GM20000 (cell line): ENCODE measurements around the gene WDR5.
"Not testable (repeated sequence)": the region's sequence is repeated elsewhere in the genome, so short reads cannot be mapped to it uniquely, and the experiment has no call there.

ENCODE experiments used
- DNase-seq: peaks from one replicate; pipeline ENCODE4 v3.0.0; 2012; ENCODE audit warnings: low spot score
- TF ChIP-seq, protein P1 (sequence below): IDR thresholded peaks from 2 replicates; pipeline ENCODE4 v1.5.1; 2012; ENCODE audit warnings: mild to moderate bottlenecking, control low read depth; ENCODE audit errors: extremely low read depth, missing control alignments

WDR5 gene

DNA sequence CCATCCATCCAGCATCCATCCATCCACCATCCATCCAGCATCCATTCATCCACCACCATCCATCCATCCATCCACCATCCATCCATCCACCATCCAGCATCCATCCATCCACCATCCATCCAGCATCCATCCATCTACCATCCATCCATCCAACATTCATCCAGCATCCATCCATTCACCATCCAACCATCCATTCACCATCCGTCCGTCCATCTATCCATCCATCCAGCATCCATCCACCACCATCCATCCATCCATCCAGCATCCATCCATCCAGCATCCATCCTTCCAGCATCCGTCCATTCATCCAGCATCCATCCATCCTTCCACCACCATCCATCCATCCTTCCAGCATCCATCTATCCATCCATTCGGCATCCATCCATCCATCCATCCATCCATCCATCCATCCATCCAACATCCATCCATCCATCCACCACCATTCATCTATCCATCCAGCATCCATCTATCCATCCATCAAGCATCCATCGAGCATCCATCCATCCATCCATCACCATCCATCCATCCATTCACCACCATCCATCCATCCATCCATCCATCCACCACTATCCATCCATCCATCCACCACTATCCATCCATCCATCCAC, 32.4 kb upstream of the WDR5 start:
- TF ChIP-seq, protein P1, sequence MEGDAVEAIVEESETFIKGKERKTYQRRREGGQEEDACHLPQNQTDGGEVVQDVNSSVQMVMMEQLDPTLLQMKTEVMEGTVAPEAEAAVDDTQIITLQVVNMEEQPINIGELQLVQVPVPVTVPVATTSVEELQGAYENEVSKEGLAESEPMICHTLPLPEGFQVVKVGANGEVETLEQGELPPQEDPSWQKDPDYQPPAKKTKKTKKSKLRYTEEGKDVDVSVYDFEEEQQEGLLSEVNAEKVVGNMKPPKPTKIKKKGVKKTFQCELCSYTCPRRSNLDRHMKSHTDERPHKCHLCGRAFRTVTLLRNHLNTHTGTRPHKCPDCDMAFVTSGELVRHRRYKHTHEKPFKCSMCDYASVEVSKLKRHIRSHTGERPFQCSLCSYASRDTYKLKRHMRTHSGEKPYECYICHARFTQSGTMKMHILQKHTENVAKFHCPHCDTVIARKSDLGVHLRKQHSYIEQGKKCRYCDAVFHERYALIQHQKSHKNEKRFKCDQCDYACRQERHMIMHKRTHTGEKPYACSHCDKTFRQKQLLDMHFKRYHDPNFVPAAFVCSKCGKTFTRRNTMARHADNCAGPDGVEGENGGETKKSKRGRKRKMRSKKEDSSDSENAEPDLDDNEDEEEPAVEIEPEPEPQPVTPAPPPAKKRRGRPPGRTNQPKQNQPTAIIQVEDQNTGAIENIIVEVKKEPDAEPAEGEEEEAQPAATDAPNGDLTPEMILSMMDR, result no peak
- DNase-seq, result no peak

DNA sequence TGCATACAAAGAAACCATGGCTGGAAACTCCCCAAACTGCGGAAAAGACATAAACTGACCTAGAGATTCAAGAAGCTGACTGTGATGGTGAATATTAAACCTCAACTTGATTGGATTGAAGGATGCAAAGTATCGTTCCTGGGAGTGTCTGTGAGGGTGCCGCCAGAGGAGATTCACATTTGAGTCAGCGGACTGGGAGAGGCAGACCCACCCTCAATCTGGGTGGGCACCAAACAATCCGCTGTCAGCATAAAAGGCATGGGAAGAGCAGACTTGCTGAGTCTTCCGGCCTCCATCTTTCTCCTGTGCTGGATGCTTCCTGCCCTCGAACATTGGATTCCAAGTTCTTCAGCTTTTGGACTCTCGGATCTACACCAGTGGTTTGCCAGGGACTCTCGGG, 24.8 kb upstream of the WDR5 start:
- TF ChIP-seq, protein P1, result no peak
- DNase-seq, result no peak

DNA sequence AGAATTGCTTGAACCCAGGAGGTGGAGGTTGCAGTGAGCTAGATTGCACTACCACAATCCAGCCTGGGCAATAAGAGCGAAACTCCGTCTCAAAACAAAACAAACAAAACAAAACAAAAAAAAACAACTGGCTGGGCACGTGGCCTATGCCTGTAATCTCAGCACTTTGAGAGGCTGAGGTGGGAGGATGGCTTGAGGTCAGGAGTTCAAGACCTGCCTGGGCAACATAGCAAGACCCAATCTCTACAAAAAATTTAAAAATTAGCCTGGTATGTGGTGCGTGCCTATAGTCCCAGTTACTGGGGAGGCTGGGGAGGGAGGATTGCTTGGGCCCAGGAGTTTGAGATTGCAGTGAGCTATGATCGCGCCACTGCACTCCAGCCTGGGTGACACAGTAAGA, 23.3 kb upstream of the WDR5 start:
- no peak for DNase-seq
- TF ChIP-seq, protein P1, result no peak

DNA sequence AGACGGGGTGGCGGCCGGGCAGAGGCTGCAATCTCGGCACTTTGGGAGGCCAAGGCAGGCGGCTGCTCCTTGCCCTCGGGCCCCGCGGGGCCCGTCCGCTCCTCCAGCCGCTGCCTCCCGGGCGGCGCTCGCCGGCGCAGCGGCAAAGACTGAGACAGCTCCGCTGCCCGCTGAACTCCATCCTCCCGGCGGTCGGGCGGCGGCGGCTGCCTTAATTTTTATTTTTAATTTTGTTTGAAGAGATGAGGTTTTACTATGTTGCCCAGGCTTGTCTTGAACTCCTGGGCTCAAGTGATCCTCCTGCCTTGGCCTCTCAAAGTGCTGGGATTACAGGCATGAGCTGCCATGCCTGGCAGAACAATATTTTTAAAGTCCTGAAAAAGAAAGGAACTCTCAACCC, 16.9 kb upstream of the WDR5 start:
- not testable (repeated sequence) for DNase-seq

DNA sequence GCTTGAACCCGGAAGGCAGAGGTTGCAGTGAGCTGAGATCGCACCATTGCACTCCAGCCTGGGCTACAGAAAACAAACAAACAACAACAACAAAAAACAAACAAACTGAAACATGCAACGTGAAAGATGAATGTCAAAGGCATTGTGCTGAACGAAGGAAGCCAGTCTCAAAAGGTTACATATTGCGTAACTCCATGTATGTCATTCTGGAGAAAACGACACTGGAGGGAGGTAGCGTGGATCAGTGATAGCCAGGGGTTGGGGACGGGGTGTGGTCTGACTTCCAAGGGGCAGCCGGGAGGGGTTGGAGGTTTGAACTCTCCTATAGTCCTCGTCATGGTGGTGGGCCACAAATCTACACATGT, 12.1 kb upstream of the WDR5 start:
- TF ChIP-seq, protein P1, result no peak
- DNase-seq, result no peak

DNA sequence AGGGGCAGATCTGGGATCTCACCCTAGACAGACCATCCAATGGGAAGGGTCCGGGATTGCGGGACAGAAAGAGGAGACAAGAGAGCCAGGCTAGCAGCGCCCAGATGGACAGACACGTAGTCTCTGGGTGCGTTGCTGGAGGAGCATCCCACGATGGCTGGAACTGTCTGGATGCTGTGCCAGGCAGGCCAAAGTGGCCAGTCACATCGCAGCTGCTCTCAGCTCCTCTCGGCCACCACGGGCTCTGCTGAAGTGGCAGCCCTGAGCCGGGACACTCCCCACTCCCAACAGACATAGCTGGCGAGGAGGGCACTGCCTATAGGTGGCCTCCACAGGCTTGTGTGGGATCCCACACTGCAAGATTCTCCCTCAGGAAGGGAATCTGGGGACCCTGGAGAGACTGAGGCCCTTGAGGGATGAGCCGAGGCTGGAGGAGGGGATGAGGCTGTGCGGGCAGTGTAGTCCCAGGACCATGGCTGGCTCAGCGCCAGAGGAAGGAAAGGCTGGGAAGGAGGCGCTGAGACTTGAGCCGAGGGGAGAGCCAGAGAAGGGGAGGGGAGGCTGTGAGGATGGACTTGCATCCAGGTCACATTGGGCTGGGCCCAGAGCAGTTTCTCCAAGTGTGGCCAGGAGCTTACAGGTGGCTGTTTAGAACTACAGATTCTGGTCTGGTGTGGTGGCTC, 10.3 kb upstream of the WDR5 start:
- no peak for DNase-seq
- TF ChIP-seq, protein P1, result no peak

DNA sequence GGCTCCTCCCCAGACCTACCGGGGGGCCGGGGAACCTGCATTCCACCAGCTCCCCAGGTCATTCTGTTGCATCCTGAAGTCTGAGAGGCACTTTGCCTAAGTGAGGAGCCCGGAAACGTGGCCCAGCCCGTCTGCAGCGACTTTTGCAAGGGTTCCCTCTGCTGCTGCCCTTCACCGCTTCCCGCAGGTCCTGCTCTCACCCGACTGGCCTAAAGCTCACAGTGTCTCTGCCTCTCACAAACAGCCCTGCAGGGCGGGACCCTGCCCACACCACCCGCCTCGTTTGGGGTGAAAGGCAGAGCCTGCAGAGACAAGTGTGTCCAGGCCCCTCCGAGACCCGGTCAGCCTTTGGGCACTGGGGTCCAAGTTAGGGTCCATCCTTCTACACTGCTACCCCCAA, 9.5 kb upstream of the WDR5 start:
- TF ChIP-seq, protein P1, result no peak
- no peak for DNase-seq

DNA sequence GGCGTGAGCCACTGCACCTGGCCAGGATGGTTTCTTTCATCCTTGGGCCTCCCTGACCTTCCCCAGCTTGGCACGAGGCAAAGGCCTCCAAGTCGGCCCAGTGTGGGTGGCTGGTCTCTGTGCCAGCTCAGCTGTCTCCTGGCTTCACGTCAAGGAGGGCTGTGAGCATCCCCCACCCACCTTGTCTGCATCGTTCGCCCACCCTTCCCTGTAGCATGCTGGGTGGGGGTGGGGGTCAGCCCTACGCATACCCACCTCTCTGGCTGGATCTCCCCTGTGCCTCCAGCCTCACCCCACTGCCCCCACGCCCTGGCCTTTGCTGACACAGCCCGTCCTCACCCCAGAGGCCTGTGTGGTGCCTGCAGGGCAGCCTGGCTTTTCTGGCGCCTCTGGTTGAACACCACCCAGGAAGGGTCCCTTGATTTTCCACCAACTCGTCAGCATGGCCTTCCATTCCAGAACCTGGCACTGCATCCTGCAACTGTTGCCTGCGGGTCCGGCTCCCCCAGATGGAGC, 8.8 kb upstream of the WDR5 start:
- no peak for DNase-seq
- TF ChIP-seq, protein P1, result no peak
